Activated T-helper 1 cell treated with anti-CD3 and anti-CD28 coated beads, Interleukin-12 subunit alpha, Interleukin-12 subunit beta, Interleukin-2, Interleukin-4 antibody, amounts not matched to agents 30 ng/mL and 10 ng/mL and 1 ng/mL, durations not matched to agents 14 hours and 24 hours and 36 hours (primary cell): Measurements from ENCODE around the gene KIF17. TPM values are rescaled to one million over a fixed set of nuclear protein-coding genes. Genes with fewer than 3 reads are reported as not detected.
A peak's percentile ranks its signal among the peaks of the same experiment; 100 is the strongest.

Source experiments
- DNase-seq: peaks from one replicate; pipeline ENCODE4 v3.0.0; 2021; ENCODE audit warnings: low spot score
- H3K27ac Mint-ChIP-seq: one replicate; pipeline ENCODE4 v1.8.0; 2021; ENCODE audit warnings: mild to moderate bottlenecking, mixed read lengths
- H3K27me3 Mint-ChIP-seq: one replicate; pipeline ENCODE4 v1.8.0; 2022; ENCODE audit warnings: mild to moderate bottlenecking, moderate library complexity, mixed read lengths; ENCODE audit not compliant: insufficient read depth
- H3K36me3 Mint-ChIP-seq: one replicate; pipeline ENCODE4 v1.8.0; 2021; ENCODE audit warnings: low read depth, mixed read lengths
- H3K4me1 Mint-ChIP-seq: one replicate; pipeline ENCODE4 v1.8.0; 2021; ENCODE audit warnings: low read depth, mixed read lengths
- H3K4me3 Mint-ChIP-seq: one replicate; pipeline ENCODE4 v1.8.0; 2021; ENCODE audit warnings: mild to moderate bottlenecking, moderate library complexity, mixed read lengths
- H3K9me3 Mint-ChIP-seq: one replicate; pipeline ENCODE4 v1.8.0; 2021; ENCODE audit warnings: mixed read lengths
- intact Hi-C: fragments of 100-400 bp; cut with micrococcal nuclease; formaldehyde crosslinking; loops from one replicate; pipeline ENCODE4 v1.15.1; 2024
- total RNA-seq: library from RNA; stranded (reverse); gene quantifications from 2 replicates; pipeline ENCODE4 v1.2.3, GENCODE V29; 2022

The KIF17 gene
- total RNA-seq, 1 donor from 2014 or later = not detected

- no peak for DNase-seq
- intact Hi-C loops = loop anchor here (10.0 kb wide), 1 partner anchor 434 kb away; no protein-coding TSS in a partner anchor
Observed at GRCh38 chr1:20648438-20648837, 69.4 kb downstream of the KIF17 start.

GRCh38 chr1:20645414-20645813 lies 72.4 kb downstream of the KIF17 start:
- H3K9me3 Mint-ChIP-seq = no peaks in the 10 kb centered on the region
- peaks cover 7% of the 10 kb centered on the region for H3K36me3 Mint-ChIP-seq
- no peak overlapping the region for H3K27ac Mint-ChIP-seq
- no peaks in the 10 kb centered on the region for H3K27me3 Mint-ChIP-seq
- no peak overlapping the region for H3K4me3 Mint-ChIP-seq
- DNase-seq = no peak
- intact Hi-C loops = loop anchor here (10.0 kb wide), 1 partner anchor 431 kb away; no protein-coding TSS in a partner anchor
- H3K4me1 Mint-ChIP-seq = no peaks in the 10 kb centered on the region

More at GRCh38 chr1:20648438-20648837, 69.4 kb downstream of the KIF17 start:
- peaks cover 30% of the 10 kb centered on the region for H3K36me3 Mint-ChIP-seq
- H3K9me3 Mint-ChIP-seq = no peaks in the 10 kb centered on the region
- no peak overlapping the region for H3K27ac Mint-ChIP-seq
- H3K4me3 Mint-ChIP-seq = no peak overlapping the region
- no peaks in the 10 kb centered on the region for H3K27me3 Mint-ChIP-seq
- H3K4me1 Mint-ChIP-seq = no peaks in the 10 kb centered on the region

GRCh38 chr1:20644416-20644815 lies 73.4 kb downstream of the KIF17 start:
- Mint-ChIP-seq H3K4me3 (no peak overlapping the region), H3K27me3 (no peaks in the 10 kb centered on the region), H3K9me3 (no peaks in the 10 kb centered on the region), H3K4me1 (no peaks in the 10 kb centered on the region), H3K36me3 (peaks cover 7% of the 10 kb centered on the region), H3K27ac (no peak overlapping the region)
- DNase-seq = no peak
- intact Hi-C loops = loop anchor here (10.0 kb wide), 1 partner anchor 430 kb away; no protein-coding TSS in a partner anchor

- DNase-seq = no peak
- intact Hi-C loops = loop anchor here (10.0 kb wide), 1 partner anchor 428 kb away; no protein-coding TSS in a partner anchor
- Mint-ChIP-seq H3K9me3 (no peaks in the 10 kb centered on the region), H3K27me3 (no peaks in the 10 kb centered on the region), H3K36me3 (no peaks in the 10 kb centered on the region), H3K27ac (no peak overlapping the region), H3K4me1 (no peaks in the 10 kb centered on the region), H3K4me3 (no peak overlapping the region)
Observed at GRCh38 chr1:20643080-20643479, 74.7 kb downstream of the KIF17 start.

GRCh38 chr1:20641975-20642374 lies 75.8 kb downstream of the KIF17 start:
- Mint-ChIP-seq H3K4me3 (no peak overlapping the region), H3K27ac (no peak overlapping the region), H3K36me3 (no peaks in the 10 kb centered on the region), H3K27me3 (no peaks in the 10 kb centered on the region), H3K9me3 (no peaks in the 10 kb centered on the region), H3K4me1 (no peaks in the 10 kb centered on the region)
- no peak for DNase-seq
- intact Hi-C loops = loop anchor here (2.0 to 10.0 kb wide), 2 partner anchors 19 to 427 kb away; partner anchors contain the start of gene DDOST

- Mint-ChIP-seq H3K4me3 (no peak overlapping the region), H3K4me1 (no peaks in the 10 kb centered on the region), H3K27me3 (no peaks in the 10 kb centered on the region), H3K36me3 (no peaks in the 10 kb centered on the region), H3K9me3 (no peaks in the 10 kb centered on the region), H3K27ac (no peak overlapping the region)
- intact Hi-C loops = loop anchor here (1.0 to 10.0 kb wide), 4 partner anchors 21 to 425 kb away; partner anchors contain the start of gene DDOST
- peak; percentile 45 for DNase-seq
Observed at GRCh38 chr1:20640183-20640597, 77.6 kb downstream of the KIF17 start.

- DNase-seq = no peak
- Mint-ChIP-seq H3K4me3 (no peak overlapping the region), H3K9me3 (no peaks in the 10 kb centered on the region), H3K27me3 (no peaks in the 10 kb centered on the region), H3K36me3 (no peaks in the 10 kb centered on the region), H3K27ac (no peak overlapping the region), H3K4me1 (peaks cover 10% of the 10 kb centered on the region)
- intact Hi-C loops = no loop called here
Observed at GRCh38 chr1:20636785-20637347, 80.9 kb downstream of the KIF17 start.

- H3K27ac Mint-ChIP-seq = peak overlapping the region; percentile 48
Observed at GRCh38 chr1:20634594-20635084, 83.2 kb downstream of the KIF17 start.

GRCh38 chr1:20634065-20634593 lies 83.7 kb downstream of the KIF17 start:
- no peak for DNase-seq
- H3K4me1 Mint-ChIP-seq = peaks cover 10% of the 10 kb centered on the region
- H3K4me3 Mint-ChIP-seq = peak overlapping the region; percentile 83
- no peaks in the 10 kb centered on the region for H3K36me3 Mint-ChIP-seq
- no peaks in the 10 kb centered on the region for H3K27me3 Mint-ChIP-seq
- no peaks in the 10 kb centered on the region for H3K9me3 Mint-ChIP-seq
- intact Hi-C loops = loop anchor here (1.0 kb wide), 2 partner anchors 59 to 126 kb away; partner anchors contain the start of gene MUL1
- peak overlapping the region; percentile 48 for H3K27ac Mint-ChIP-seq

More at GRCh38 chr1:20634594-20635084, 83.2 kb downstream of the KIF17 start:
- Mint-ChIP-seq H3K4me1 (peaks cover 10% of the 10 kb centered on the region), H3K36me3 (no peaks in the 10 kb centered on the region), H3K4me3 (peak overlapping the region; percentile 83), H3K27me3 (no peaks in the 10 kb centered on the region), H3K9me3 (no peaks in the 10 kb centered on the region)
- intact Hi-C loops = loop anchor here (1.0 kb wide), 2 partner anchors 59 to 126 kb away; partner anchors contain the start of gene MUL1
- DNase-seq = no peak

- intact Hi-C loops = loop anchor here (1.0 to 2.0 kb wide), 5 partner anchors 28 to 448 kb away; partner anchors contain the start of genes DDOST and MUL1
- H3K36me3 Mint-ChIP-seq = no peaks in the 10 kb centered on the region
- no peaks in the 10 kb centered on the region for H3K9me3 Mint-ChIP-seq
Observed at GRCh38 chr1:20633190-20634064, 84.4 kb downstream of the KIF17 start, which contains the start of gene PINK1. Gene PINK1 (plus strand): TSS chr1:20633458. CDS start chr1:20633549, 91 bp downstream.

GRCh38 chr1:20632386-20632785 lies 85.4 kb downstream of the KIF17 start:
- Mint-ChIP-seq H3K36me3 (no peaks in the 10 kb centered on the region), H3K27me3 (peaks cover 7% of the 10 kb centered on the region), H3K4me3 (peak overlapping the region; percentile 59), H3K9me3 (no peaks in the 10 kb centered on the region), H3K27ac (no peak overlapping the region), H3K4me1 (peaks cover 10% of the 10 kb centered on the region)
- DNase-seq = no peak
- intact Hi-C loops = loop anchor here (2.0 kb wide), 1 partner anchor 110 kb away; no protein-coding TSS in a partner anchor

More at GRCh38 chr1:20633190-20634064, 84.4 kb downstream of the KIF17 start, which contains the start of gene PINK1:
- H3K27me3 Mint-ChIP-seq = peaks cover 1% of the 10 kb centered on the region
- H3K4me3 Mint-ChIP-seq = peak within 1 kb of the TSS; percentile 83
- peak; percentile 85 for DNase-seq
- peak within 1 kb of the TSS; percentile 48 for H3K27ac Mint-ChIP-seq
- peaks cover 10% of the 10 kb centered on the region for H3K4me1 Mint-ChIP-seq

- Mint-ChIP-seq H3K27ac (no peak overlapping the region), H3K4me1 (peaks cover 10% of the 10 kb centered on the region), H3K27me3 (peaks cover 12% of the 10 kb centered on the region), H3K4me3 (no peak overlapping the region), H3K36me3 (no peaks in the 10 kb centered on the region), H3K9me3 (no peaks in the 10 kb centered on the region)
- intact Hi-C loops = no loop called here
- DNase-seq = no peak
Observed at GRCh38 chr1:20630729-20631128, 87.1 kb downstream of the KIF17 start.
